Mesenchymal stem cell (in vitro differentiated cells and primary cell): Measurements from ENCODE around the gene SERP2.
A peak's percentile ranks its signal among the peaks of the same experiment; 100 is the strongest.

ENCODE experiments used
- DNase-seq: peaks from one replicate; pipeline ENCODE4 v3.0.0-alpha.2; 2013
- H2AFZ ChIP-seq: one replicate; pipeline ENCODE4 v1.6.1; 2013; ENCODE audit warnings: low read depth, mild to moderate bottlenecking, control low read depth, inconsistent platforms, low read length, moderate library complexity
- H2AK5ac ChIP-seq: 2 replicates; pipeline ENCODE4 v1.6.1; 2013; ENCODE audit warnings: low read length, moderate library complexity, mild to moderate bottlenecking, inconsistent platforms; ENCODE audit not compliant: severe bottlenecking
- H2BK120ac ChIP-seq: one replicate; pipeline ENCODE4 v1.6.1; 2013; ENCODE audit warnings: low read depth, mild to moderate bottlenecking, inconsistent platforms, low read length, moderate library complexity
- H2BK12ac ChIP-seq, 2 experiments: one replicate each; pipeline ENCODE4 v1.6.1; 2013; ENCODE audit warnings: inconsistent platforms in 2 of 2, low read length in 2 of 2, mild to moderate bottlenecking in 2 of 2, moderate library complexity in 2 of 2, control low read depth in 1 of 2
- H2BK15ac ChIP-seq: one replicate; pipeline ENCODE4 v1.6.1; 2013; ENCODE audit warnings: mild to moderate bottlenecking, low read depth, inconsistent platforms; ENCODE audit not compliant: poor library complexity, severe bottlenecking
- H2BK5ac ChIP-seq: 2 replicates; pipeline ENCODE4 v1.6.1; 2013; ENCODE audit warnings: low read depth, mild to moderate bottlenecking, low read length, control low read depth, inconsistent platforms; ENCODE audit not compliant: poor library complexity, severe bottlenecking
- H3K14ac ChIP-seq, 2 experiments: one replicate each; pipeline ENCODE4 v1.6.1; 2013; ENCODE audit warnings: inconsistent platforms in 2 of 2, low read length in 2 of 2, control low read depth in 1 of 2, mild to moderate bottlenecking in 1 of 2, moderate library complexity in 1 of 2
- H3K18ac ChIP-seq, 2 experiments: one replicate each; pipeline ENCODE4 v1.6.1; 2013; ENCODE audit warnings: inconsistent platforms in 2 of 2, low read length in 2 of 2, control low read depth in 1 of 2, low read depth in 1 of 2, mild to moderate bottlenecking in 1 of 2
- H3K23ac ChIP-seq, 2 experiments: one replicate each; pipeline ENCODE4 v1.6.1; 2013; ENCODE audit warnings: inconsistent platforms in 2 of 2, low read length in 2 of 2, mild to moderate bottlenecking in 2 of 2, moderate library complexity in 2 of 2, control low read depth in 1 of 2
- H3K27ac ChIP-seq: 2 replicates; pipeline ENCODE4 v1.5.1; 2013; ENCODE audit warnings: mild to moderate bottlenecking, moderate library complexity, low read length, control low read depth, inconsistent platforms; ENCODE audit not compliant: poor library complexity, severe bottlenecking
- H3K27me3 ChIP-seq, 2 experiments: 2 replicates each; pipeline versions ENCODE4 v1.6.1 to v1.7.0; 2013; ENCODE audit warnings: low read length in 2 of 2, mild to moderate bottlenecking in 2 of 2, moderate library complexity in 2 of 2, control low read depth in 1 of 2, inconsistent platforms in 1 of 2; ENCODE audit not compliant: control insufficient read depth in 1 of 2, insufficient read depth in 1 of 2
- H3K36me3 ChIP-seq, 2 experiments: 2 replicates each; pipeline versions ENCODE4 v1.6.1 to v1.7.0; 2013; ENCODE audit warnings: low read length in 2 of 2, control low read depth in 1 of 2, inconsistent platforms in 1 of 2, low read depth in 1 of 2, mild to moderate bottlenecking in 1 of 2; ENCODE audit not compliant: insufficient read depth in 2 of 2, control insufficient read depth in 1 of 2
- H3K4ac ChIP-seq, 2 experiments: one replicate each; pipeline ENCODE4 v1.6.1; 2013; ENCODE audit warnings: inconsistent platforms in 2 of 2, low read length in 2 of 2, mild to moderate bottlenecking in 2 of 2, moderate library complexity in 2 of 2, control low read depth in 1 of 2, low read depth in 1 of 2
- H3K4me1 ChIP-seq: 2 replicates; pipeline ENCODE4 v1.6.1; 2013; ENCODE audit warnings: low read depth, low read length, control low read depth; ENCODE audit not compliant: control insufficient read depth, insufficient read depth
- H3K4me2 ChIP-seq: 2 replicates; pipeline ENCODE4 v1.6.1; 2013; ENCODE audit warnings: low read length, mild to moderate bottlenecking, inconsistent platforms; ENCODE audit not compliant: poor library complexity, severe bottlenecking
- H3K4me3 ChIP-seq, 2 experiments: 2 replicates each; pipeline versions ENCODE4 v1.5.1 to v1.7.0; 2013; ENCODE audit warnings: low read length in 2 of 2, mild to moderate bottlenecking in 2 of 2, control low read depth in 1 of 2, low read depth in 1 of 2; ENCODE audit not compliant: insufficient read depth in 1 of 2
- H3K79me1 ChIP-seq: replicated peaks from 2 replicates; pipeline ENCODE4 v1.6.1; 2013; ENCODE audit warnings: mild to moderate bottlenecking, control low read depth, low read length, inconsistent platforms; ENCODE audit not compliant: poor library complexity, severe bottlenecking
- H3K9ac ChIP-seq: 2 replicates; pipeline ENCODE4 v1.7.0; 2013; ENCODE audit warnings: mild to moderate bottlenecking, low read length, moderate library complexity
- H3K9me3 ChIP-seq: 2 replicates; pipeline ENCODE4 v1.7.0; 2013; ENCODE audit warnings: mild to moderate bottlenecking, low read length; ENCODE audit not compliant: control insufficient read depth
- H4K8ac ChIP-seq: one replicate; pipeline ENCODE4 v1.6.1; 2013; ENCODE audit warnings: inconsistent platforms, mild to moderate bottlenecking, low read length, moderate library complexity
- H4K91ac ChIP-seq: one replicate; pipeline ENCODE4 v1.6.1; 2013; ENCODE audit warnings: mild to moderate bottlenecking, low read length, inconsistent platforms
- WGBS: methylation state at CpG from one replicate; pipeline ENCODE4 v1.1.7; 2013; ENCODE audit warnings: mixed read lengths; 5-methylcytosine and 5-hydroxymethylcytosine counted together

The SERP2 gene

GRCh38 chr13:44437356-44438233 is 64.0 kb downstream of the SERP2 start:
- H3K14ac ChIP-seq = no peak overlapping the region
- peak overlapping the region; percentile 84 for H3K9ac ChIP-seq
- H4K8ac ChIP-seq = no peak overlapping the region
- H3K4me1 ChIP-seq = peaks cover 9% of the 10 kb centered on the region
- peaks cover 8% of the 10 kb centered on the region for H3K79me1 ChIP-seq
- H2AK5ac ChIP-seq = no peak overlapping the region
- H2BK15ac ChIP-seq = no peak overlapping the region
- H2BK12ac ChIP-seq = no peak overlapping the region
- no peak overlapping the region for H2AFZ ChIP-seq
- H4K91ac ChIP-seq = no peak overlapping the region
- no peaks in the 10 kb centered on the region for H3K27me3 ChIP-seq
- H2BK5ac ChIP-seq = no peak overlapping the region
- WGBS = 24% methylated on average over 2 of the region's 5 CpGs
- H3K4me3 ChIP-seq = peak overlapping the region in 1 of 2 experiments; percentile 73
- no peak overlapping the region for H3K4ac ChIP-seq
- no peak overlapping the region for H2BK120ac ChIP-seq
- H3K27ac ChIP-seq = peak overlapping the region; percentile 39
- no peak overlapping the region for H3K18ac ChIP-seq
- DNase-seq = peak; percentile 73
- H3K9me3 ChIP-seq = no peaks in the 10 kb centered on the region
- no peak overlapping the region for H3K23ac ChIP-seq
- peak overlapping the region; percentile 25 for H3K4me2 ChIP-seq
- H3K36me3 ChIP-seq = peaks cover 7 to 22% of the 10 kb centered on the region in 2 experiments

GRCh38 chr13:44438234-44438579 is 64.6 kb downstream of the SERP2 start:
- no peak overlapping the region for H4K8ac ChIP-seq
- peaks cover 7% of the 10 kb centered on the region for H3K4me1 ChIP-seq
- no peak overlapping the region for H2BK15ac ChIP-seq
- H2BK120ac ChIP-seq = no peak overlapping the region
- H3K4me2 ChIP-seq = no peak overlapping the region
- no peak for DNase-seq
- no peak overlapping the region for H3K27ac ChIP-seq
- no peak overlapping the region for H3K23ac ChIP-seq
- H2BK12ac ChIP-seq = no peak overlapping the region
- peak overlapping the region; percentile 23 for H3K9ac ChIP-seq
- H2AK5ac ChIP-seq = no peak overlapping the region
- no peak overlapping the region for H3K4ac ChIP-seq
- H2AFZ ChIP-seq = no peak overlapping the region
- no peaks in the 10 kb centered on the region for H3K27me3 ChIP-seq
- no peak overlapping the region for H3K14ac ChIP-seq
- H3K36me3 ChIP-seq = peaks cover 7 to 16% of the 10 kb centered on the region in 2 experiments
- no peaks in the 10 kb centered on the region for H3K9me3 ChIP-seq
- H3K4me3 ChIP-seq = no peak overlapping the region
- H4K91ac ChIP-seq = no peak overlapping the region
- no peak overlapping the region for H2BK5ac ChIP-seq
- peaks cover 7% of the 10 kb centered on the region for H3K79me1 ChIP-seq
- H3K18ac ChIP-seq = no peak overlapping the region
- 23% methylated on average over 3 of the region's 3 CpGs for WGBS

GRCh38 chr13:44439452-44440024 is 65.9 kb downstream of the SERP2 start:
- peak overlapping the region; percentile 3 for H3K9ac ChIP-seq
- H3K14ac ChIP-seq = no peak overlapping the region
- H2AK5ac ChIP-seq = no peak overlapping the region
- no peak overlapping the region for H2BK12ac ChIP-seq
- no peak overlapping the region for H4K8ac ChIP-seq
- no peak overlapping the region for H3K4ac ChIP-seq
- H2BK120ac ChIP-seq = no peak overlapping the region
- peaks cover 2% of the 10 kb centered on the region for H3K4me1 ChIP-seq
- H3K9me3 ChIP-seq = no peaks in the 10 kb centered on the region
- no peak overlapping the region for H3K4me3 ChIP-seq
- peaks cover under 1 to 3% of the 10 kb centered on the region in 2 experiments for H3K36me3 ChIP-seq
- H4K91ac ChIP-seq = no peak overlapping the region
- no peak overlapping the region for H2AFZ ChIP-seq
- H3K18ac ChIP-seq = no peak overlapping the region
- H2BK5ac ChIP-seq = no peak overlapping the region
- H3K27ac ChIP-seq = no peak overlapping the region
- peaks cover 5% of the 10 kb centered on the region for H3K79me1 ChIP-seq
- no peak overlapping the region for H3K23ac ChIP-seq
- H3K4me2 ChIP-seq = no peak overlapping the region
- no peak overlapping the region for H2BK15ac ChIP-seq
- WGBS = 43% methylated on average over 4 of the region's 4 CpGs
- H3K27me3 ChIP-seq = no peaks in the 10 kb centered on the region
- peak; percentile 35 for DNase-seq

- Histone ChIP-seq H3K4me2 (no peak overlapping the region), H2AFZ (no peak overlapping the region), H3K23ac (no peak overlapping the region), H3K27me3 (no peaks in the 10 kb centered on the region), H3K27ac (no peak overlapping the region), H2BK12ac (no peak overlapping the region), H3K9ac (no peak overlapping the region), H2BK5ac (no peak overlapping the region), H3K4me1 (peaks cover 2% of the 10 kb centered on the region), H3K9me3 (no peaks in the 10 kb centered on the region), H4K91ac (no peak overlapping the region), H3K4me3 (no peak overlapping the region), H3K4ac (no peak overlapping the region), H3K18ac (no peak overlapping the region), H4K8ac (no peak overlapping the region), H2BK120ac (no peak overlapping the region), H3K79me1 (peaks cover 5% of the 10 kb centered on the region), H3K14ac (no peak overlapping the region), H2AK5ac (no peak overlapping the region), H2BK15ac (no peak overlapping the region), H3K36me3 (no peaks in the 10 kb centered on the region)
- DNase-seq = peak; percentile 48
- 74% methylated on average over 10 of the region's 10 CpGs for WGBS
Measured at GRCh38 chr13:44440046-44440608, 66.5 kb downstream of the SERP2 start.
